Subcutaneous abdominal adipose tissue (tissue), 5 donors: ENCODE results near the gene DPM1.

Experiments
- H3K27ac ChIP-seq: one replicate; pipeline ENCODE4 v1.7.0; 2013; ENCODE audit warnings: low read depth, mild to moderate bottlenecking, inconsistent platforms, low read length, moderate library complexity
- H3K27me3 ChIP-seq, 5 donors: one replicate each; pipeline ENCODE4 v1.7.0; 2013; ENCODE audit warnings: low read length in 5 of 5, inconsistent platforms in 1 of 5; ENCODE audit not compliant: control insufficient read depth in 5 of 5, insufficient read depth in 4 of 5
- H3K36me3 ChIP-seq, 5 donors: one replicate each; pipeline ENCODE4 v1.7.0; 2013; ENCODE audit warnings: low read length in 5 of 5; ENCODE audit not compliant: control insufficient read depth in 5 of 5, insufficient read depth in 5 of 5
- H3K4me1 ChIP-seq, 5 donors: one replicate each; pipeline ENCODE4 v1.7.0; 2013; ENCODE audit warnings: low read length in 5 of 5, mild to moderate bottlenecking in 3 of 5, moderate library complexity in 1 of 5; ENCODE audit not compliant: control insufficient read depth in 5 of 5, insufficient read depth in 5 of 5
- H3K4me3 ChIP-seq, 5 donors: one replicate each; pipeline ENCODE4 v1.7.0; 2013; ENCODE audit warnings: low read length in 5 of 5, low read depth in 1 of 5
- H3K9ac ChIP-seq, 5 donors: one replicate each; pipeline ENCODE4 v1.7.0; 2013; ENCODE audit warnings: low read length in 5 of 5, mild to moderate bottlenecking in 4 of 5, moderate library complexity in 3 of 5
- H3K9me3 ChIP-seq, 5 donors: one replicate each; pipeline ENCODE4 v1.7.0; 2013; ENCODE audit warnings: low read length in 5 of 5; ENCODE audit not compliant: control insufficient read depth in 5 of 5
- donor health status: healthy.
- donor health status: healthy.
- donor health status: healthy.
- donor health status: healthy.
- donor health status: healthy.

The DPM1 gene

DNA sequence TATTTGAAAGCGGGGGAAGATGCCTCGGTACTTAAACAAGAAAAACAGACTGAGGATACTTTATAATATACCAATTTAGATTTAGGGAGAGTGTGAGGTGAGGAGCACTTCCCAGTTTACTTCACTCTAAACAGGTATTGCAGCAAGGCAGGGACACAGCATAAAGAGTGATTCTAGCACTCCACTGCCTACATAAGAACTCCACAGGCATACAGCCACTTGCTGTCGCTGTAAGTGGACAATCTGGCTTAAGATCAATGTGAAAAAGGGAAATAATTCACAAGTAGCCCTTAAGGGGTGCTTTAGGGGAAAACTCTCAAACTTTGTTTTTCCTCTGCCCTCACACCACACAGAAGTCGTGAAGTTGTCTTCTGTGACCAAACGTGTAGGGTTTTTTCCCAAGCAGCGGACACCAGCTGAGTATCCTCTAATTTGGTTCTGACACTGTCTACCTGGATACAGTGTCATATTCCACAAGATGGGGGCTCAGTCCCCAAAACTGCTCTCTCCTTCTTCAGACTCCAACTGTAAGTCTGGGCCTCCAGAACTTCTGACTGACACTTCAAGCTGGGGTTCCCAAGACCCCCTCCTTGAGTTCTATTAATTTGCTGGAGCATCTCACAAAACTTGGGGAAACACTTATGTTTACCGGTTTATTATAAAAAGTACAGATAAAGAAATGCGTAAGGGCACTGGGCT is 36.4 kb downstream of the DPM1 start:
- Histone ChIP-seq H3K9ac (peak overlapping the region in 1 of 5 donors; percentile 51), H3K27ac (no peak overlapping the region), H3K4me3 (no peak overlapping the region), H3K27me3 (no peaks in the 10 kb centered on the region), H3K36me3 (peaks cover 0 to 3% (median 0%) of the 10 kb centered on the region in 5 donors), H3K4me1 (peaks cover 0 to 42% (median 28%) of the 10 kb centered on the region in 5 donors), H3K9me3 (no peaks in the 10 kb centered on the region)

DNA sequence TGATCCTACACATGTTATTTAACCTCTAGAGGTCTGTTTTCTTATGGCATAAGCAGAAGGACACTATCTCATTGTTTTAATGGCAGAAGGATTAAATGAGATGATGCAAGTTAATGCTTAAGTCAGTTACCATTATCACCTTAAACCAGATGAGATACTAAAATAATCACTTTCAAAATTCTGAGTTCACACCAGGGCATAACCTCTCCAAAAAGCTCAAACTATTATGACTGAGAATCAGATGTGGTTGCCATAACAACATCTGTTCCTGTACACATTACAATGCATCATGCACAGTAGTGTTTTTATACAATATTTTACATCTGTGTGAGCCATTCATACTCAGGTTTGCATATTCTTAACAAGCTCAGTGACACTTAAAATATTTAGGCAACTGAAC is 37.3 kb downstream of the DPM1 start:
- peaks cover 0 to 47% (median 36%) of the 10 kb centered on the region in 5 donors for H3K4me1 ChIP-seq

DNA sequence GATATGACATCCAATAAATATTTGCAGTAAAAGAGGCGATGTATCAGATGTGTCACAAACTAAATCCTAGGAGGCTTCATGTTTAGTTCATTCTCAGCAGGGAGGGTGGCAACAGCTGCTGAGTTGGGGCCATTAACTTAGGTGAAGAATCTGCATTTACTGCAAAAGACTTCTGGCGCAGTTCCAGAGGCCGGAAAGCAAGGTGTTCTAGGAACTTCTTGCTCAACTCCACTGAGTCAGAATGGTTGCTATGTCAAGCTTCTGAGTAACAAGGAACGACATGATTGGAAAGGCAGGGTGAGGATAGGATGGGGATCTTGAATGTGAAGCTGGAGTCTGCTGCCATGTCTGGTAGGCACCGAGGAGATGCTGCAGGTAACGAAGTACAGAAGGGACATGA is 38.8 kb downstream of the DPM1 start:
- Histone ChIP-seq H3K36me3 (no peaks in the 10 kb centered on the region), H3K4me3 (no peak overlapping the region), H3K4me1 (peaks cover 0 to 53% (median 38%) of the 10 kb centered on the region in 5 donors), H3K27me3 (no peaks in the 10 kb centered on the region), H3K9ac (no peak overlapping the region), H3K27ac (no peak overlapping the region), H3K9me3 (no peaks in the 10 kb centered on the region)

More for the DNA sequence above, 37.3 kb downstream of the DPM1 start:
- Histone ChIP-seq H3K27ac (no peak overlapping the region), H3K36me3 (peaks cover 0 to 3% (median 0%) of the 10 kb centered on the region in 5 donors), H3K9me3 (no peaks in the 10 kb centered on the region), H3K27me3 (no peaks in the 10 kb centered on the region), H3K9ac (no peak overlapping the region), H3K4me3 (no peak overlapping the region)

DNA sequence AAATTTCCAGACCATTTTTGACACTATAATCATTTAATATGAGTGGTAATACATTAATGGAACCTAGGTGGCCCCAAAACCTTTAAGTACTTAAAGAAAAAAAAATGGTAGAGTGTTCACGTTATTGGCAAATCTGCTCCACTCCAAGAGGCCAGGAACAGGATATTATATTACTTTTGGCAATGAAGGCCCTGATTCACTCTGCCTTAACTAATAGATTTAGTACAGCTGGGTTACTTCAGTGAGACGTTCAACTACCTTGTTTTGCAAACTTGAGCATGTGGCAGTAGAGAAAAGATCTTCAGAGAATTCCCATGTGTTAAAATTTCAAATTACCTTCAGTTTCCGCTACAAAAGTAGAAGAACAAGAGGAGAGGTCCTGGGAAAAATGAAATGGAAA is 39.9 kb downstream of the DPM1 start:
- Histone ChIP-seq H3K4me3 (no peak overlapping the region), H3K9ac (no peak overlapping the region), H3K9me3 (no peaks in the 10 kb centered on the region), H3K27ac (no peak overlapping the region), H3K4me1 (peaks cover 0 to 49% (median 38%) of the 10 kb centered on the region in 5 donors), H3K27me3 (no peaks in the 10 kb centered on the region), H3K36me3 (peaks cover 0 to 3% (median 0%) of the 10 kb centered on the region in 5 donors)

DNA sequence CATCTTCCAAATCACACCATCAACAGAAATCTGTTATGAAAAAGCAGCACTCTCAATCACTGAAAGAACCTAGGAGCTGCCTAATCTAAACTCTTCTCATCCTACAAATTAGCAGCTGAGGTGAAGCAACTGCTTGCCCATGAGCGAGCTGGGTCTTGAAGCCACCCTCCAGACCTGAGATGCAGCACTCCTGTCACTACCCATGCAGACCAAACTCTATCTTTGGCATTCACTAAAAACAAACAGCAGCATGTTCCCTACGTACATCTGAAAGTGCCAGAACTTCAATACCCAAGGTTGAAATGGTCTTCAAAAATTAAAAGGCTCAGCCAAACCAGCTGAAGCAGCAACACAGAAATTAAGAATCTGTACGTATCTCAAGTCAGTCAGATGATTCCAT is 41.4 kb downstream of the DPM1 start:
- Histone ChIP-seq H3K4me1 (peaks cover 0 to 38% (median 30%) of the 10 kb centered on the region in 5 donors), H3K27me3 (no peaks in the 10 kb centered on the region), H3K9me3 (no peaks in the 10 kb centered on the region), H3K36me3 (peaks cover 0 to 3% (median 0%) of the 10 kb centered on the region in 5 donors), H3K27ac (no peak overlapping the region), H3K4me3 (no peak overlapping the region), H3K9ac (no peak overlapping the region)

DNA sequence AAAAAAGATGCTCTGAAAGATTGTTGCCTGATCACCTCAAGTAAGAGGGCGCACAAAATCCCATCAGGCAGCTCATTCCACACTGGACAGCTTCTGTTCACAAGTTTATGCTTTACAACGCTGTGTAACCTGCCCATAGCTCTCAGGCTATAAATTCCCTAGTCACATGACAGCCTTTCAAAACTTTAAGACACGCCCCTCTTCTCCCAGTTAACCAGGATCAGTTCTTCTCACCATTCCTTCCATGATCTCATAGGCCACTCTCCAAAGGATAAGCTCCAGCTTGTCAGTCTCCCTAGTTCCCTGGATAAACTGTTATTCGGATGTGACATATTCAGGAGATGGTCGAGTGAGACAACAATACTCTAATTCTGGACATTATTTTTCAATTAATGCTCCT is 42.1 kb downstream of the DPM1 start:
- Histone ChIP-seq H3K4me1 (peaks cover 2 to 42% (median 32%) of the 10 kb centered on the region in 5 donors), H3K9ac (no peak overlapping the region), H3K27me3 (no peaks in the 10 kb centered on the region), H3K36me3 (peaks cover 0 to 3% (median 0%) of the 10 kb centered on the region in 5 donors), H3K4me3 (no peak overlapping the region), H3K9me3 (no peaks in the 10 kb centered on the region), H3K27ac (no peak overlapping the region)

DNA sequence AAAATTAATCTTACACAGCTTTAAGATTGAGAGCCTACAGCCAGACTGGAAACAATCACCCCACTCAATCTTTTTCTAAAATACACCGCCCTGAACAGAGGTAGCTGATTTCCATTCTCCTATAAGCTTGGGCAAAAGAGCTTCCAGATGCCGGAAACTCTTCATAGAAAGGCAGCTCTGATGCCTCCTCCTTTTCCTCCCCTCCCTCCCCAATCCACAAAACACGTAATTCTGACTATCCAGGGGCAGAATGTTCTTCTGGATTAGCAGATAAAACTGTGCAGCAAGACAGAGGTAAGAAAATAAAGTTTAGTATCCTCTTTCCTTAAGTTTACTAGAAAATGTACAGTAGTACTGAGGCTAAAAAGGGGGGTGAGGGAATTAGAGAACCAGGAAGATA is 42.9 kb downstream of the DPM1 start:
- Histone ChIP-seq H3K27ac (no peak overlapping the region), H3K4me1 (peaks cover 2 to 45% (median 36%) of the 10 kb centered on the region in 5 donors), H3K9ac (peak overlapping the region in 1 of 5 donors; percentile 32), H3K27me3 (no peaks in the 10 kb centered on the region), H3K36me3 (peaks cover 0 to 3% (median 0%) of the 10 kb centered on the region in 5 donors), H3K4me3 (no peak overlapping the region), H3K9me3 (no peaks in the 10 kb centered on the region)

DNA sequence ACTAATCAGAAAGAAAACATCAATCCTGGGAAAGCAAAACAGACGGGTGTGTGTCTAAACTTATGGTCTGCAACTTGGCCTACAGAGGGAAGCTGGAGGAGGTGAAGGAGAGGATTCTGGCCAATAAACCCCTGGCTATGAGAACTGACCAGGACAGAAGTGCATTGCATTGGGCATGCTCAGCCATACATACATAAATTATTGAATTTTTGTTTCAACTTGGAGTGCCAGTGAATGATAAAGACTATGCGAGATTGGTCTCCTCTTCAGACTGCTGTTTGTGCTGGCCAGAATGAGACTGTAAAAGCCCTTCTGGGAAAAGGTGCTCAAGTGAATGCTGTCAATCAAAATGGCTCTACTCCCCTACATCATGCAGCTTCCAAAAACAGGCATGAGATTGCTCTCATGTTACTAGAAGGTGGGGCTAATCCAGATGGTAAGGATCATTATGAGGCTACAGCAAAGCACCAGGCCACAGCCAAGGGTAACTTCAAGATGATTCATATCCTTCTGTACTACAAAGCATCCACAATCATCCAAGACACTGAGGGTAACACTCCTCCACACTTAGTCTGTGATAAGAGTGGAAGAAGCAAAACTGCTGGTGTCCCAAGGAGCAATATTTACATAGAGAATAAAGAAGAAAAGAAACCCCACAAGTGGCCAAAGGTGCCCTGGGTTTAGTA is 44.5 kb downstream of the DPM1 start:
- no peaks in the 10 kb centered on the region for H3K27me3 ChIP-seq

DNA sequence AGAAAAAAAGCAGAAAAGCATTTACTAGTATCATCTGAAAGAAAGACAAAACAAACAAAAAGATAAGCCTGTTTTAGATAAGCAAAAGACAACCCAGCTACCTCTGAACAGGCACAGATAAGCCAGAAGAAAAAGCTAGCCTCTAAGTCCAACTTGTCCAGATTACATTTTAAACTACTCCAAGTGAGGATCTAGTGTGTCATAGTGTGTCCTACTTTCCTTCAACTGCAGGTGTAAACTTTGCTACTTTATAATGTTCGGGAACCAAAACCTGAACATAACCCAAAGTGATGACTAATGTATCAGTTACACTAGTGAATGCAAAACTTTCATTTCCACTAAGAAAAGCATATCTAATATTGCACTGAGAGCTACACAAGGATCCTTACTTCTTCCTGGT is 46.6 kb downstream of the DPM1 start:
- H3K4me1 ChIP-seq: peaks cover 2 to 34% (median 29%) of the 10 kb centered on the region in 5 donors
- no peak overlapping the region for H3K9ac ChIP-seq
- peaks cover 0 to 3% (median 0%) of the 10 kb centered on the region in 5 donors for H3K36me3 ChIP-seq
- no peak overlapping the region for H3K27ac ChIP-seq
- H3K27me3 ChIP-seq: no peaks in the 10 kb centered on the region
- H3K4me3 ChIP-seq: no peak overlapping the region
- no peaks in the 10 kb centered on the region for H3K9me3 ChIP-seq

More for the DNA sequence above, 44.5 kb downstream of the DPM1 start:
- Histone ChIP-seq H3K27ac (no peak overlapping the region), H3K9me3 (no peaks in the 10 kb centered on the region), H3K4me3 (no peak overlapping the region), H3K9ac (no peak overlapping the region), H3K4me1 (peaks cover 2 to 44% (median 42%) of the 10 kb centered on the region in 5 donors), H3K36me3 (peaks cover 0 to 3% (median 0%) of the 10 kb centered on the region in 5 donors)

DNA sequence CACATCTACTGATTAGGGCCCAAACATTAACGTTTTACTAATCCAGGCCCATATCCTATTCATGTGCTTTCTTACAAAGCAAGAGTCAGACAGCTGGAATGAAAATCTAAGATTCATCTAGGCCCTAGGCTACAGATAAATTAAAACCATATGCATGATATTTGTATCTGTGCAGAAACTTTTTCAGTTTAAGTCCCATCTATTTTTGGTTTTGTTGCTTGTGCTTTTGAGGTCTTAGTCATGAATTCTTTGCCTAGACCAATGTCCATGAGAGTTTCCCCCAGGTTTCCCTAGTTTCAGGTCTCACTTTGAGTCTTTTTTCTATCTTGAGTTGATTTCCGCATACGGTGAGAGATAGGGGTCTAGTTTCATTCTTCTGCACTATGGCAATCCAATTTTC is 47.3 kb downstream of the DPM1 start:
- Histone ChIP-seq H3K36me3 (peaks cover 0 to 3% (median 0%) of the 10 kb centered on the region in 5 donors), H3K4me3 (no peak overlapping the region), H3K4me1 (peaks cover 2 to 29% (median 23%) of the 10 kb centered on the region in 5 donors), H3K27ac (no peak overlapping the region), H3K27me3 (no peaks in the 10 kb centered on the region), H3K9me3 (no peaks in the 10 kb centered on the region), H3K9ac (no peak overlapping the region)
